WTC11 (cell line): ENCODE data around the gene ROPN1L.

Experiments used
- ATF2 ChIP-seq: sonication (generic); formaldehyde crosslinking; IDR thresholded peaks from 2 replicates; pipeline ENCODE4 v1.8.1; 2022; ENCODE audit warnings: low read depth, missing genetic modification reagents, borderline replicate concordance
- CTCF ChIP-seq: fragments of 200-600 bp; IDR thresholded peaks from 2 replicates; pipeline ENCODE4 v1.8.0; 2022; ENCODE audit warnings: antibody characterized with exemption
- ELF4 ChIP-seq: sonication (generic); formaldehyde crosslinking; IDR thresholded peaks from 2 replicates; pipeline ENCODE4 v1.8.1; 2022; ENCODE audit warnings: low read depth, mild to moderate bottlenecking, moderate library complexity, missing genetic modification reagents
- KAT7 ChIP-seq: sonication (generic); formaldehyde crosslinking; IDR thresholded peaks from 2 replicates; pipeline ENCODE4 v1.8.1; 2023; ENCODE audit warnings: missing genetic modification reagents, mild to moderate bottlenecking, borderline replicate concordance
- MAX ChIP-seq: sonication (generic); formaldehyde crosslinking; IDR thresholded peaks from 2 replicates; pipeline ENCODE4 v1.8.0; 2022; ENCODE audit warnings: mild to moderate bottlenecking, missing genetic modification reagents
- NFE2L1 ChIP-seq: sonication (generic); formaldehyde crosslinking; IDR thresholded peaks from 2 replicates; pipeline ENCODE4 v1.8.1; 2023; ENCODE audit warnings: missing genetic modification reagents
- NR2C2 ChIP-seq: sonication (generic); formaldehyde crosslinking; IDR thresholded peaks from 2 replicates; pipeline ENCODE4 v1.8.0; 2022; ENCODE audit warnings: mild to moderate bottlenecking, missing genetic modification reagents
- TEAD4 ChIP-seq: sonication (generic); formaldehyde crosslinking; IDR thresholded peaks from 2 replicates; pipeline ENCODE4 v1.8.0; 2022; ENCODE audit warnings: mild to moderate bottlenecking, missing genetic modification reagents
- USF2 ChIP-seq: sonication (generic); formaldehyde crosslinking; IDR thresholded peaks from 2 replicates; pipeline ENCODE4 v1.8.1; 2023; ENCODE audit warnings: mild to moderate bottlenecking, missing genetic modification reagents, moderate library complexity
- ZNF281 ChIP-seq: sonication (generic); formaldehyde crosslinking; IDR thresholded peaks from 2 replicates; pipeline ENCODE4 v1.8.0; 2023; ENCODE audit warnings: mild to moderate bottlenecking, missing genetic modification reagents

GRCh38 chr5:10511741-10512640, 70.3 kb downstream of the ROPN1L start:
- no peak for TF ChIP-seq KAT7 (CRISPR knock-in tag)
- no peak for TF ChIP-seq ATF2 (CRISPR knock-in tag)
- TF ChIP-seq ELF4 (CRISPR knock-in tag), result no peak
- TF ChIP-seq MAX (CRISPR knock-in tag), result no peak
- TF ChIP-seq CTCF, result no peak
- no peak for TF ChIP-seq TEAD4 (CRISPR knock-in tag)
- no peak for TF ChIP-seq NFE2L1 (CRISPR knock-in tag)
- TF ChIP-seq NR2C2 (CRISPR knock-in tag), result no peak
- no peak for TF ChIP-seq ZNF281
- no peak for TF ChIP-seq USF2
